GM19035 (cell line): Measurements from ENCODE around the gene HEPHL1.
A peak's percentile ranks its signal among the peaks of the same experiment; 100 is the strongest.

Source experiments
- ATAC-seq: cut with Tn5 transposase; IDR thresholded peaks from one replicate; pipeline ENCODE4 v1.9.1; 2021; ENCODE audit not compliant: unreplicated experiment

The HEPHL1 gene

GRCh38 chr11:94128746-94129511 is 107.8 kb downstream of the HEPHL1 start, which contains the start of gene PANX1:
PANX1 (plus strand) TSS chr11:94128841; CDS start chr11:94129313, 472 bp downstream.
- peak; percentile 81 for ATAC-seq

GRCh38 chr11:94129512-94130297 is 108.6 kb downstream of the HEPHL1 start:
- ATAC-seq = no peak

GRCh38 chr11:94130298-94131046 is 109.3 kb downstream of the HEPHL1 start:
- ATAC-seq = no peak

GRCh38 chr11:94131047-94131717 is 110.0 kb downstream of the HEPHL1 start:
- ATAC-seq = no peak

GRCh38 chr11:94131718-94132115 is 110.6 kb downstream of the HEPHL1 start:
- no peak for ATAC-seq

GRCh38 chr11:94132152-94132558 is 111.0 kb downstream of the HEPHL1 start:
- no peak for ATAC-seq

GRCh38 chr11:94132823-94133408 is 111.8 kb downstream of the HEPHL1 start:
- ATAC-seq = no peak

GRCh38 chr11:94133752-94134151 is 112.6 kb downstream of the HEPHL1 start:
- ATAC-seq = no peak

GRCh38 chr11:94134651-94135512 is 113.7 kb downstream of the HEPHL1 start:
- ATAC-seq = peak; percentile 50

- no peak for ATAC-seq
Measured at GRCh38 chr11:94139416-94139815, 118.3 kb downstream of the HEPHL1 start.

GRCh38 chr11:94140154-94140655 is 119.1 kb downstream of the HEPHL1 start:
- ATAC-seq = no peak

GRCh38 chr11:94141511-94142307 is 120.6 kb downstream of the HEPHL1 start:
- ATAC-seq = no peak

- ATAC-seq = no peak
Measured at GRCh38 chr11:94142308-94143281, 121.4 kb downstream of the HEPHL1 start.

- ATAC-seq = no peak
Measured at GRCh38 chr11:94144216-94144615, 123.1 kb downstream of the HEPHL1 start.

GRCh38 chr11:94144664-94145063 is 123.5 kb downstream of the HEPHL1 start:
- ATAC-seq = no peak

GRCh38 chr11:94145431-94145830 is 124.3 kb downstream of the HEPHL1 start:
- ATAC-seq = no peak

GRCh38 chr11:94145916-94146315 is 124.8 kb downstream of the HEPHL1 start:
- no peak for ATAC-seq
